PFSK-1 (cell line): Measurements from ENCODE around the gene RHBDL3. TPM values are rescaled to one million over a fixed set of nuclear protein-coding genes. Genes with fewer than 3 reads are reported as not detected.

Experiments used
- FOXP2 ChIP-seq: optimal IDR thresholded peaks from 2 replicates; pipeline ENCODE3; 2011; ENCODE audit warnings: borderline replicate concordance, control low read depth, inconsistent platforms; ENCODE audit not compliant: insufficient read depth; ENCODE audit errors: extremely low read length, extremely low read depth
- POLR2AphosphoS5 ChIP-seq: IDR thresholded peaks from 2 replicates; pipeline ENCODE4 v1.6.1; 2012; ENCODE audit warnings: low read depth, mild to moderate bottlenecking, control low read depth, low read length, moderate library complexity
- SIN3A ChIP-seq: IDR thresholded peaks from 2 replicates; pipeline ENCODE4 v1.6.1; 2012; ENCODE audit warnings: mild to moderate bottlenecking, low read length, moderate library complexity, borderline replicate concordance; ENCODE audit not compliant: insufficient read depth
- TAF1 ChIP-seq: IDR thresholded peaks from 2 replicates; pipeline ENCODE4 v1.6.1; 2012; ENCODE audit warnings: low read length, control low read depth, borderline replicate concordance; ENCODE audit not compliant: insufficient read depth
- polyA plus RNA-seq: library from polyadenylated mRNA; unstranded; fragments of >200 nt; gene quantifications from one replicate; pipeline ENCODE4 v1.2.1, GENCODE V29; 2012; ENCODE audit warnings: low read depth, missing spikeins; ENCODE audit not compliant: insufficient read length
- TF ChIP-seq, protein P1 (sequence below), 2 experiments: IDR thresholded peaks; 2 replicates each; pipeline versions ENCODE4 v1.6.1 to v1.8.0; 2011 to 2012; ENCODE audit warnings: low read depth in 2 of 2, low read length in 2 of 2, control low read depth in 1 of 2, inconsistent platforms in 1 of 2, mild to moderate bottlenecking in 1 of 2, moderate library complexity in 1 of 2; ENCODE audit not compliant: insufficient read depth in 1 of 2

The RHBDL3 gene, protein sequence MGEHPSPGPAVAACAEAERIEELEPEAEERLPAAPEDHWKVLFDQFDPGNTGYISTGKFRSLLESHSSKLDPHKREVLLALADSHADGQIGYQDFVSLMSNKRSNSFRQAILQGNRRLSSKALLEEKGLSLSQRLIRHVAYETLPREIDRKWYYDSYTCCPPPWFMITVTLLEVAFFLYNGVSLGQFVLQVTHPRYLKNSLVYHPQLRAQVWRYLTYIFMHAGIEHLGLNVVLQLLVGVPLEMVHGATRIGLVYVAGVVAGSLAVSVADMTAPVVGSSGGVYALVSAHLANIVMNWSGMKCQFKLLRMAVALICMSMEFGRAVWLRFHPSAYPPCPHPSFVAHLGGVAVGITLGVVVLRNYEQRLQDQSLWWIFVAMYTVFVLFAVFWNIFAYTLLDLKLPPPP
- 0.29 TPM for polyA plus RNA-seq

DNA sequence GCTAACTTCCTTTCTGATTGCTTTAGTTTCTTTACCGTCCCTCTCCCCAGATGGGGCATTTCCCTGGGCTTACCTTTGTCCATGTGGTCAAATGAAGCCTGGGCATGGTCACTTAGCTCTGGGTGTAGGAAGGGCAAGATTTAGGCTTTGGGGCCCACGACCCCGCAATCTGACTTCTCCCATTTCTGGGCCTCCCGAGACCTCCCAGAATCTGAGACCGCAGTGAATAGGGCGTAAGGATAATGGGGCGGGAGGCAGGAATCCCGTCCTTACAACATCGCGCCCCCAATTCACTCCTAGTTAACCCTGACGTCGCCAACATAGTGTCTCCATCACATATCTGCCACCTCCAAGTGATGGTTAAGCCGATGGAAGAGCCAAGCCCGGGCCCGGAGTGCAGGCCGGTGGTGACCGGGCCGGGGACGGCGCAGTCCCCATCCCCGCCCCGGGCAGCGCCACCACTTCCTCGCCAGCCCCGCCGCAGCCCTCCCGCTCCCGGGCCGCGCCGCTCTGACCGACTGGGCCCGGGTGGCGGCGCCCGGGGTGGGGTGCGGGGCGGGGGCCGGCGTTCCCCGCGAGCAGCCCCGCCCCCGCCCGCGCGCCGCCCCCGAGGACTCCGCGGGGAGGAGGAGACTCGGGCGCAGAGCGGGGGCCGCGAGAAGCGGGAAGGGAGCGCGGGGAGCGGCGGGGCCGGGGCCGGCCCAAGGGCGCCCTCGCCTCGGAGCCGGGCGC is at the start of gene RHBDL3:
Gene RHBDL3 (plus strand): TSS at position 641 of the 732 bp plus-strand sequence. CDS start 358 bp downstream, outside the sequence.
- TF ChIP-seq, protein P1, sequence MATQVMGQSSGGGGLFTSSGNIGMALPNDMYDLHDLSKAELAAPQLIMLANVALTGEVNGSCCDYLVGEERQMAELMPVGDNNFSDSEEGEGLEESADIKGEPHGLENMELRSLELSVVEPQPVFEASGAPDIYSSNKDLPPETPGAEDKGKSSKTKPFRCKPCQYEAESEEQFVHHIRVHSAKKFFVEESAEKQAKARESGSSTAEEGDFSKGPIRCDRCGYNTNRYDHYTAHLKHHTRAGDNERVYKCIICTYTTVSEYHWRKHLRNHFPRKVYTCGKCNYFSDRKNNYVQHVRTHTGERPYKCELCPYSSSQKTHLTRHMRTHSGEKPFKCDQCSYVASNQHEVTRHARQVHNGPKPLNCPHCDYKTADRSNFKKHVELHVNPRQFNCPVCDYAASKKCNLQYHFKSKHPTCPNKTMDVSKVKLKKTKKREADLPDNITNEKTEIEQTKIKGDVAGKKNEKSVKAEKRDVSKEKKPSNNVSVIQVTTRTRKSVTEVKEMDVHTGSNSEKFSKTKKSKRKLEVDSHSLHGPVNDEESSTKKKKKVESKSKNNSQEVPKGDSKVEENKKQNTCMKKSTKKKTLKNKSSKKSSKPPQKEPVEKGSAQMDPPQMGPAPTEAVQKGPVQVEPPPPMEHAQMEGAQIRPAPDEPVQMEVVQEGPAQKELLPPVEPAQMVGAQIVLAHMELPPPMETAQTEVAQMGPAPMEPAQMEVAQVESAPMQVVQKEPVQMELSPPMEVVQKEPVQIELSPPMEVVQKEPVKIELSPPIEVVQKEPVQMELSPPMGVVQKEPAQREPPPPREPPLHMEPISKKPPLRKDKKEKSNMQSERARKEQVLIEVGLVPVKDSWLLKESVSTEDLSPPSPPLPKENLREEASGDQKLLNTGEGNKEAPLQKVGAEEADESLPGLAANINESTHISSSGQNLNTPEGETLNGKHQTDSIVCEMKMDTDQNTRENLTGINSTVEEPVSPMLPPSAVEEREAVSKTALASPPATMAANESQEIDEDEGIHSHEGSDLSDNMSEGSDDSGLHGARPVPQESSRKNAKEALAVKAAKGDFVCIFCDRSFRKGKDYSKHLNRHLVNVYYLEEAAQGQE (IDR thresholded peaks at IDR 0.05; ENCODE audit: insufficient read depth in 1 of 2, low read depth in 2 of 2, low read length in 2 of 2) = no peak
- TF ChIP-seq SIN3A = no peak

DNA sequence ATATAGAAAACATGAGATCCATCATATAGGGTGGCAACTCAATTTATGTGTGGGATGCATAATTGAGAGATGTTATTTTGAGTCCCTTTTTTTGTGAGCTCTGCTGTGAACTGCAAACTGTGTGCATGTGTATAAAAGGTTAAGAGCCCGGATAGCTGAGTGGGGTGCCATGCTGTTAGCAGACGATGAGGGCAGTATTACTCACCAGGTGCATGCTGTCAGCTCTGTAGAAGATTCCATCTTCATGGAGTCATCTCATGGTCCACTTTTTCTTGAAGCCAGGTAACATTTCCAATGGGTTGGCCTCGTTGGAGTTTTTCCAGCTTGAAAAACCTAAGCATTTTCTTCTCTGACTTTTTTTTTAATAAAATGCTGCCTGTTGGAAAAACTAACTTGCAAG is 43.0 kb upstream of the RHBDL3 start:
- no peak for TF ChIP-seq FOXP2
- TF ChIP-seq, protein P1 (IDR thresholded peaks at IDR 0.05; ENCODE audit: insufficient read depth in 1 of 2, low read depth in 2 of 2, low read length in 2 of 2) = no peak
- TF ChIP-seq SIN3A = no peak
- TF ChIP-seq POLR2AphosphoS5 = no peak
- no peak for TF ChIP-seq TAF1

DNA sequence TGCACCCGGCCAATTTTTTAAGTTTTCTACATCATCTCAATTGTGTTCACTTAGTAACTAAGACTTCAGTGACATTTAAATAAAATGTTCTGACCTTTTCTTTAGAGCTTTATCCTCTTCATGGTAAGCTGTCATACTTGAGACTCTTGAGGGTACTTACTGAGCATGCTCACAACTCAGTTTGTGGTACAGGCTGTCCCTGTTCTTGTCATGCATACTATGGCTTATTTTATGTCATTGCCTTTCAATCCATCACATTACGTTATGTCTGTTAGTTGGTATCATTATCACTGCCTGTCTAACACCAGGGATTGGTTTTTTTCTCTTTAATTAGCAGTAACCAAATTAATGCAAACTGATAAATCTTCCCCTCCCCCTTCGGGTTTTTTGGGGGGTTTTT is 41.9 kb upstream of the RHBDL3 start:
- no peak for TF ChIP-seq SIN3A
- TF ChIP-seq, protein P1 (IDR thresholded peaks at IDR 0.05; ENCODE audit: insufficient read depth in 1 of 2, low read depth in 2 of 2, low read length in 2 of 2) = no peak
- TF ChIP-seq FOXP2 = no peak
- no peak for TF ChIP-seq POLR2AphosphoS5
- TF ChIP-seq TAF1 = no peak

DNA sequence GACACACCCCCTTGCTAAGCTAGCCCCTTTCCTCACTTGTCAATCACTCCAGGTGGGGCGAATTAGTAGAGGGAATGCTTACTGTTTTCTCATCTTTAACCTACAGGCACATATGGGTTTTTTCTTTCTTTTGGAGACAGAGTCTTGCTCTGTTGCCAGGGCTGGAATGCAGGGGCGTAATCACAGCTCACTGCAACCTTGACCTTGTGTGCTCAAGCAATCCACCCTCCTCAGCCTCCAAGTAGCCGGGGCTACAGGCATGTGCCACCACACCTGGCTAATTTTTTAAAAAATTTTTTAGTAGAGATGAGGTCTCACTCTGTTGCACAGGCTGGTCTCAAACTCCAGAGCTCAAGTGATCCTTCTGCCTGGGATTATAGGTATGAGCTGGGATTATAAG is 38.7 kb upstream of the RHBDL3 start:
- TF ChIP-seq FOXP2 (no peak), TAF1 (no peak), POLR2AphosphoS5 (no peak), SIN3A (no peak)
- TF ChIP-seq, protein P1 (IDR thresholded peaks at IDR 0.05; ENCODE audit: insufficient read depth in 1 of 2, low read depth in 2 of 2, low read length in 2 of 2) = no peak
